ENCODE measurements around the gene STXBP6.

The STXBP6 gene

DNA sequence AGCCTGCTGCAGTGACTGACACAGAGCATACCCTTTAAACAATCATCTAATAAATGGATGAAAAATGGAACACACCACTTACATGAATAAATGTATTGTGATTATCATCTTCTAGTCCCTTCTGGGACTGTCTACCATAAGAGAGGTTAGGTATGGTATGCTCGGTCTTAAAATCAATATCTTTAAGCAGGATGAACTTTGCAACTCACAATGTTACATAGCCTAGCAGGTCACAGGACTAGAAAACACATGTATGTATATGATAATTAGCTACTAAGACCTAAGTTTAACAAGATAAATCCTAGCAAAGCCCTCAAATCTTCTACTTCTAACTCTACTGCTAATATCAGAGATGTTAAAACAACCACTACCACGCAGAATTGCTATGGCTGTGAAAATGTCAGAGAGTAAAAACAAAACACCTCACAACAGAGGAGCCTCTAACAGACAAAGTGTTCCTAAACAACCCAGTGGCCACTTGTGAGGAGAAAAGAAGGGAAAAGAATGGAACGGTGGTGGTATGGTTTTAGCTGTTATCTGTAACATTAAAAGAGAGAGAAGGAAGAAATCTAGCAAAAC, 139.4 kb downstream of the STXBP6 start:
- DNase-seq, result no peak

DNA sequence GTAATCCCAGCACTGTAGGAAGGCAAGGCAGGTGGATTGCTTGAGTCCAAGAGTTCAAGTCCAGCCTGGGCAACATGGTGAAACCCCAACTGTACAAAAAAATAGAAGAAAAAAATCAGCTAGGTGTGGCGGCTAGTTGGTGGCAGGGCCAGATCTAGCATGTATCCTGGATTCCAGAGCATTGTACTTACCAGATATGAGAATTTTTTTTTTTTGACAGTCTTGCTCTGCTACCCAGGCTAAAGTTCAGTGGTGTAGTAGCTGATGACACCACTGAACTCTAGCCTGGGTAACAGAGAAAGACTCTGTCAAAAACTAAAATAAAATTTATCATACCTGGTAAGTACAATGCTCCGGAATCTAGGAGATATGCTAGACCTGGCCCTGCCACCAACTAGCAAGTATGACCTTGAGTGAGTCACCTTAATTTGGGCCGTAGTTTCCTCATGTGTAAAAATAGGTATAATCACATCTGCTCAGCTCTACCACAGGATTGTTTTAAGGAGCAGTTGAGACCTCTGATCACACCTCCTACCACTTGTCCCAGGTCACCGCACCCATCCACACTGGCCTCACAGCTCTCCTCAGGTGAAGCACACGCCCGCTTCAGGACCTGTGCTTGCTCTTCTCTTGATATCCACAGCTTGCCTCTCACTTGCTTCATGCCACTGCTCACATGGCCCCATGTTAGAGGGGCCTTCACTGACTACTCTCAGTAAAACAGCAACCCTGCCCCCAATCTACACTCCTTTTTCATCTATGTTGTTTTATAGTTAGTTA, 140.2 kb downstream of the STXBP6 start:
- no peak for DNase-seq

- DNase-seq, result no peak
These were observed 141.2 kb downstream of the STXBP6 start for GRCh38 chr14:24908592-24909236.

GRCh38 chr14:24904533-24904932, 145.4 kb downstream of the STXBP6 start:
- DNase-seq, result no peak

- DNase-seq, result no peak
These were observed 146.6 kb downstream of the STXBP6 start for GRCh38 chr14:24903337-24903736.

DNA sequence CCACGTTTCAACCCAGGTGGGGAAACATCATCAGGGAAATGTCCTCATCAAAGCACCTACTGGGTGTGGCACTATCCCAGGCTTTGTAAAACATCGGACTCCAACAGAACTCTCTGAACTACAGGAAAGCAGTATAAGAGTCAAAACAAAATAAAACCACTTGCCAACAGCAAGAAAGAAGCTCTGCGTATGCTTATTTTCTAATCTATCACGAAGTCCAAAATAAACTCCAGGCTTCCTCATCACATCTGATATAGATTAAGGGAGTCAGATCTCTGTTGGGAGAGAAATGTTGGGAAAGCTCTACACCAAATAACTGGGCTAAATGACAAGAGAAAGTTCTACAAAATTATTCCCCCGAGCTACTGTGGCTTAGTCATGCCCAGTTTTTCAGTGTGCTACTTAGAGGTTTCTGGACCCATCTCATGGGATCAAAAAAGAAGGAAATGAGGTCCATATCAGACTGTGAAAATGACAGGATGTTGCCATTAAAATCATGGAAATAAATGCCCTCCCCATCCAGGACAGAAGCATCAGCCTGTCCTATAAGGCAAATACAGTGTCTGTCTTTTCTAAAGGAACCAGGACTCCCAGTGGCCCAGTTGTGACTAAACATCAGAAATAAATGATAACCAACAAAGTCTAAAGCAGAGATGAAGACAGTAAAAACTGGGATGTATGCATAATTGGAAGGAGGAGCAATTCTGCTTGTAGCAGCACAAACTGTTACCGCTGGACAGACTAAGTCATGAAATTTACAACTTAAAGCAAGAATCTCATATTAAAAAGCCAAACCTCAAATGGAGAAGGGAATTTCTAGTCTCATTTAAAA, 149.5 kb downstream of the STXBP6 start:
- no peak for DNase-seq

DNA sequence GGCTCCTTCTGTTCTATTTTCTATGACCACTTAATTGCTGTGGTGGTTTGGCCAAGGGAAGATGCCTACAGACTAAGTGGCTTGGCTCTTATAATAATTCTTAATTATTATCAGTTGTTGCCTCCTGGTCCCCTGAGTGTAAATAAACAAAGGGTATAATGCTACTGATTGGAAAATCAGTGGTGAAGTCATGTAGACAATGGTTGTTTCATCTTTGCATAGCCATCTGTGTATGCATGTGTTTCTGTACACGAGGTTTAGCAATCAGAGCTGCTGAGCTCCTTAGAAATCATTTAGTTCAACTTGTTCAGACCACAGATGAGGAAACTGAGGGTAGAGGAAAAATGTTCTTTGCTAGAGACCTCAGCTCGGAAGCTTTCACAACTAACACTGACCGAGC, 152.2 kb downstream of the STXBP6 start:
- no peak for DNase-seq

DNA sequence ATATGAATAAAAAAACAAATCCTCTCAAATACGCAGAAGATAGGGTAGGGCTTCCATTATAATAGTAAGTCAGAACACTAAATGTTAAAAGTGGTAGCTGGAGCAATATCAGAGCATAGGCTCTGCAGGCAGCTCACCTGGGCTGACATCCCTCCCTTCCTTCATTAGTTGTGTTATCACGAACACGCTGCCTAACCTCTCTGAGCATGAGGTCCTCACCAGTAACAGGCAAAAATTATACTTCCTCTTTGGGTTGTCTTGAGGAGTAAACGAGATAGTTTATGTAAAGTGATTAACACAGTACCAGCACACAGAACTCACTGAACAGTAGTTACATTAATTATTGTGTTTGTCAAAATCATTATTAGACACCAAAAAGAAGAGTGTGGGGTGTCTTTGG, 154.3 kb downstream of the STXBP6 start:
- no peak for DNase-seq

- DNase-seq, result no peak
These were observed 154.7 kb downstream of the STXBP6 start for GRCh38 chr14:24895243-24895583.

DNA sequence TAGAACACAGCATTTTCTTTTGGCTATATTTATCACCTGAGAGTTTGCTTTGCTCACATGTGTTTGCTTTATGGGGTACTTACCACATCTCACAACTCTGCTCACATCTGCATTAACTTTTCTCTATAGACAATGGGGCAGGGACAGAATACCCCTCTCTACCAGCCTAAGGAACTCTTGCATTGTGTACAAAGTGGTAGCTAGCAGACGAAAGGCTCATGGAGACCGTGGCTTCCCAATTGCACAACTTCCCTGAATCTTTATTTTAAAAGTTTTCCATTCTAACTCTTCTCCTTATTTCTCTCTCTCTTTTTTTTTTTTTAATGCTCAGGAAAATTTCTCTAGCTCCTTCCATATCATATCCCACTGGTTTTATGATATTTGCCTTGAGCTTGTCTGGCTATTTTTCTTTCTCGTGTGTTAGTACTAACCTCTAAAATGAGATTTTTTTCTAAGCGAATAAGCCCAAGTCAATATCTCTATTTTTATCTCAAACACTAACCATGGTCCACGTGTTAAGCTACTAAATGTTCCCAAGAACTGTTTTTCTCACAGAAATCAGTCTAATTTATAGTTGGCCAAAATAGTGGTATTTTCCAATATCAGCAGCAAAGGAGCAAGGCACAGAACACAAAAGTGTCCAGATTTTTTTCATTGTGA, 155.2 kb downstream of the STXBP6 start:
- DNase-seq, result no peak

DNA sequence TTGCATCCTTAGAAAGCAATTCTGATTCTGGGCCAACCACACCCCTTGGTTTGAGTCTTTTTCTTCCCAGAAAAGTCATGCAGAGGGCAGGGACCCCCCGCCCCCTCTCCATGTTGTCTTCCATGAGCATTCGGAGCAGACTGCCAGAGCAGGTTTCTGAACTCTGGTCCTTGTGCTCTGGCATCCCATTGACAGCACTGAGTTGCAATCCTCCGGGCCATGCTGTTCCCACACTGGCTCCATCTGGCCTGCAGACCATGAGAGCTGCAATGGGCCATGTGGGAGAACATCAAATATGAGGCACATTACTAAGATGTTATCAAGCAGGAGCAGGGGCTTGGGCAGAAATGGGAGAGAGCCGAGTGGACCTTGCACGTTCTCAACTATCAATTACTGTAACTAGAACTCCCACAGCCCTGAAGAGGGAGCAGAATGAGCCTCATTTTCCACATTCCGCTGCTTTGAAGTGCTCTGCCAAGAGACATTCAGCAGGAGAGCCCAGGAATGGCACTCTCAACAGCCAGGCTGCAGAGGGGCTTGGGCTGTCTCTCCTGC, 157.4 kb downstream of the STXBP6 start:
- DNase-seq, result no peak

- no peak for DNase-seq
These were observed 157.9 kb downstream of the STXBP6 start for GRCh38 chr14:24891987-24892496.

DNA sequence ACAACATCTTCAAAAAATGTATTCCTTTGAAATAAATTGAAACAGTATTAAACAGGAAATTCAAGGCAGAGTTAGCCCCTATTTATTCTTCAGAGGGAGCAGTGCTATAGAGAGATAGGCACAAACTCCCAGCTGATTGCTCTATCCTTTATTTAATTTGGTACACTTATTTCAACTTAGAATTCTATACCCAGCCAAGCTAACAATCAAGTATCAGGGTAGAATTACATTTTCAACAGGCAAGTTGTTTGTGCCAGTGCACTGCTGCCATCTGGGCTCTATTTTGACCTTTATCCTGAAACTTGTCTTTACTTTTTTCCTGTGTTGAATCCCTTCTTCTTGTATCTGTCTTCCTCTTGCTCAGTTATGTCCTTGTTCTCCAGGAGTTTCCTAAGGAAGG, 159.2 kb downstream of the STXBP6 start:
- DNase-seq, result no peak

- DNase-seq, result no peak
These were observed 160.1 kb downstream of the STXBP6 start for GRCh38 chr14:24889843-24890242.

- DNase-seq, result no peak
These were observed 161.4 kb downstream of the STXBP6 start for GRCh38 chr14:24888532-24888931.

DNA sequence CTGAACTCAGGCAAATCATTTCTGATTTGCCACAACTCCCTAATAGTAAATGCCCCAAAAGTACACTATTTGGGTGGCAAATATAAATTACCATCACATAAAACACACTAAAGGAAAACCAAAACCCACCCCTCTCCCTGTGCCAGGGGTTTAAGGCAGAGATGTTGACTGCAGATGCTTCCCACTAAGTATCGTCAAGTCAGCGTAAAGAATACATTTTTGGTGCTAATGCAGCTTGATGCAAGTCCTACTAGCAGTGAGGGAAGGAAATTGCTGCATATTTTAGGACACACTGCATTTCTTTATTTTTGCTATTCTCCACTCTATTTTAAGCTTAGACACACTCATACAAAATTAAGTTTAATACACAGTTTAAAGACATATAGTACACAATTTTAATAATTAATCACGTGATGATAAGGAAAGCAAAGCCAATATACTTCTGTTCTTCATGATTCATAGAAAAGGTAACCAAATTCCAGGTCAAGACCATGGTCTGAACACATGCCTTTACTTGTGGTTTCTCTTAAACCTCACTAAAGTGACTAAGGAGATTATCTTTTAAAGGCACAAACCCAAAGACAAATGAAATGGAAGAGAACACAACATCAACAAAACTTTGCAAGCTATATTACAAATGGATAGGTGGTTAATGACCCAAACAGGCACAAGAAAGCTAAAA, 162.2 kb downstream of the STXBP6 start:
- DNase-seq, result no peak

- DNase-seq, result no peak
These were observed 164.5 kb downstream of the STXBP6 start for GRCh38 chr14:24885410-24885913.

DNA sequence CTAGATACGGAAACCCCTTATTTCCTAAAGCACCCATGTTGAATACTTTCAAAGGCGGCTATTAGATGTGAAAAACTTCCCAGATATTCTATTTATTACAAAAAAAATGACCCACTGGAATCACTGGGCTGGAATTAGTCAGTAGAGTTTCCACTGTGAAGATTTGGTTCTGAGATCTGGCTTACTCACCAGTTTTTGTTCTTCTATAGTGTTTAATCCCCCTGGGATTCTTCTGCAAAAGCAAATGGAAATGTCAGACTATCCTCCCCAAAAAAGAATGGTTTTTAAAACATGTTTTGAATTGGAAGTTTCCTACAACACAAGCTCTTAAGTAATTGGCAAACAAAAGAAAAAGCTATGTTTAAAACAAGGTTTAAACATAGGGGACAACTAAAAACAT, 166.4 kb downstream of the STXBP6 start:
- no peak for DNase-seq

- DNase-seq, result no peak
These were observed 168.6 kb downstream of the STXBP6 start for GRCh38 chr14:24881116-24881893.

DNA sequence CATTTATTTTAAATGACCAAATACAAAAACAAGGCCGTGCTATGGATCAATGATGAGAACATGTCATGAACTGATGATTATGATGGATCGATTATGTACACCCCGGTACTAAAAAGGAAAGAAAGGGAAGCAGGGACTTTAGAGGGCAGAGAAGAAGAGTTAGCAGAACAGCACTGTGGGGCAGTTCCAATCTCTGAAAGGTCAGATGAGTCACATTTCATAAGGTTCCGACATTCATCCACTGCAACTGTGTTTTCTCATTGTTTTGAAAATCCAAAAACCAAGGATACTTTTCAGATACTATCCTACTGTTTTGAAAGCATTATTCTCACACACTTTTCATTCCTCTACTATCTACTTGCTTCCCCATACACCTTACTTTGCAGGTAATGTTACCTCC, 169.3 kb downstream of the STXBP6 start:
- no peak for DNase-seq

Measured in stimulated activated CD4-positive, alpha-beta T cell treated with anti-CD3 and anti-CD28 coated beads, Interleukin-2, amount 100 ng/mL, for 24 hours (primary cell).